IPS-NIHi11 (cell line): ENCODE data around the gene CLASRP.
"Not testable (repeated sequence)": the region's sequence is repeated elsewhere in the genome, so short reads cannot be mapped to it uniquely, and the experiment has no call there.

ENCODE experiments used
- DNase-seq: peaks from one replicate; pipeline ENCODE4 v3.0.0; 2012; ENCODE audit warnings: mixed read lengths, low spot score

The CLASRP gene

GRCh38 chr19:45038931-45039893, at the start of gene CLASRP:
Gene CLASRP (plus strand): TSS chr19:45039045. CDS start chr19:45040213, 1,168 bp downstream.
- DNase-seq, result peak; percentile 95

DNA sequence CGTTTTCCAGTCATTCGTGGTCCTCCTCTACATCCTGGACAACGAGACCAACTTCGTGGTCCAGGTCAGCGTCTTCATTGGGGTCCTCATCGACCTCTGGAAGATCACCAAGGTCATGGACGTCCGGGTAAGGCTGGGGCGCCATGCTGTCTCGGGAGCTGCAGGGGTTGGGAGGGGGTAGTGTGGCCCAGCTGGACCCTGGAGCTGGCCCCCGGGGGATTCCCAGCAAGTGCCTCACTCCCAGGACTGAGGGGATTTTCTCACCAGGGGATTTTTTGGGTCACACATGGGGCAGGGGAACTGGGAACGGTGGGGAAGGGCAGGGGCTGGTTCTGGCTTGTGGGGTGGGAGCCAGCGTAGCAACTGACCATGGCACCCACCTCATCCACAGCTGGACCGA, 48.4 kb upstream of the CLASRP start:
- DNase-seq, result no peak

- DNase-seq, result no peak
Measured at GRCh38 chr19:44990966-44991365, 47.9 kb upstream of the CLASRP start.

DNA sequence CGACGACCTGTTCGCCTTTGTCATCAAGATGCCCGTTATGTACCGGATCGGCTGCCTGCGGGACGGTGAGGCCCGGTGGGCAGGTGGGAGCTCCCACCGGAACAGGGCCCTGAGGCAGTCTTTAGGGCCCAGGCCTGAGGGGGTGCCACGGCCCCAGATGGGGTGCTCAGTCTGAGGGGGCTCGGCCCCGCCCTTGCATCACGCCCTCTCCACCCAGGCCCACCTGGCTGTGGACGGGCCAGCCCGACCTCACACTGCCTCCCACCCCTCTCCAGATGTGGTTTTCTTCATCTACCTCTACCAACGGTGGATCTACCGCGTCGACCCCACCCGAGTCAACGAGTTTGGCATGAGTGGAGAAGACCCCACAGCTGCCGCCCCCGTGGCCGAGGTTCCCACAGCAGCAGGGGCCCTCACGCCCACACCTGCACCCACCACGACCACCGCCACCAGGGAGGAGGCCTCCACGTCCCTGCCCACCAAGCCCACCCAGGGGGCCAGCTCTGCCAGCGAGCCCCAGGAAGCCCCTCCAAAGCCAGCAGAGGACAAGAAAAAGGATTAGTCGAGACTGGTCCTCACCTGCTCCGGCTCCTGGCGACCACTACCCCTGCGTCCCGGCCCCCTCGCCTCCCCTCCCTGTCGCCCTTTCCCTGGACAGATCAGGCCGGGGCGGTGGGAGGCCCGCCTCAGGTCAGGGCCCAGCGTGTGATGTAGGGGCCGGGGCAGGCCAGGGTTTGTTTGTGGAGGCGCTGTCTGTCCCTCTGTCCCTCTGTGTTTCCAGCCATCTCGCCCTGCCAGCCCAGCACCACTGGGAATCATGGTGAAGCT, 46.3 kb upstream of the CLASRP start:
- no peak for DNase-seq

DNA sequence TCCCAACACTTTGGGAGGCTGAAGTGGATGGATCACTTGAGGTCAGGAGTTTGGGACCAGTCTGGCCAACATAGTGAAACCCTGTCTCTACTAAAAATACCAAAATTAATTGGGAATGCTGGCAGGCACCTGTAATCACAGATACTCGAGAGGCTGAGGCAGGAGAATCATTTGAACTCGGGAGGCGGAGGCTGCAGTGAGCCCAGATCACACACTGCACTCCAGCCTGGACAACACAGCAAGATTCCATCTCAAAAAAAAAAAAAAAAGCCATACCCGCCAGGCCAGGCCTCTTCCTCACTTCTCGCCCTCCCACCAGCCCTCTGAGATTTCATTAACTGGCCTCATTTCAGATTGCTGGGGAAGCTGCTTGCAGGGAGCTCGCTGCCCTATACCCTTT, 45.3 kb upstream of the CLASRP start:
- no peak for DNase-seq

DNA sequence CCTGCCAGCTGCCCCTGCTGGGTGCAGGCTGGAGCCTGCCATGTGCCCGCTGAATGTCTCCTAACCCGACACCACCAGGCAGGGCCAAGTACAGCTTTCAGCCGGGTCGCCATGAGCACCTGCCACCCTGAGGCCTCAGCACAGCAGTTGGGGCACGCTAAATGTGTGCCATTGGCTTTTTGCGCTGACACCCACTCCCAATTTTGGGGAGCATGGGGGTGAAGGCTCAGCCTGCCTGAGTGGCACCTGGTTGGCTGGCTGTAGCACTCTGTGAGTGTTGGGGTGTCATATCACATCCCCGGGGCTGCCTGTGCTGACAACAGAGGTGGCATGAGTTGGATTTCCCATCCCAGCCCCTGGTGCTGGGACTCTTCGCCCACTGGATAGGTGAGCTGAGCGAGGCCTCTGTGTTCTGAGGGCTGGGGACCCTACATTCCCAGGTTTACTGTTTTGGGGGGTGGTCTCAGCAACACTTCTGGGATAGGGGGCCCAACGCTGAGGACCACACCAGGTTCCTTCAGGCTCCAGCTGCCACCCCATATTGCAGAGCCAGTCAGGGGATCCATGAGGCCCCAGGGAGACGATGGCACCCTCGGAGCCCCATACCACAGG, 44.8 kb upstream of the CLASRP start:
- DNase-seq, result no peak

GRCh38 chr19:44998025-44998424, 40.8 kb upstream of the CLASRP start:
- DNase-seq, result no peak

GRCh38 chr19:44999131-44999925, 39.5 kb upstream of the CLASRP start:
- not testable (repeated sequence) for DNase-seq

DNA sequence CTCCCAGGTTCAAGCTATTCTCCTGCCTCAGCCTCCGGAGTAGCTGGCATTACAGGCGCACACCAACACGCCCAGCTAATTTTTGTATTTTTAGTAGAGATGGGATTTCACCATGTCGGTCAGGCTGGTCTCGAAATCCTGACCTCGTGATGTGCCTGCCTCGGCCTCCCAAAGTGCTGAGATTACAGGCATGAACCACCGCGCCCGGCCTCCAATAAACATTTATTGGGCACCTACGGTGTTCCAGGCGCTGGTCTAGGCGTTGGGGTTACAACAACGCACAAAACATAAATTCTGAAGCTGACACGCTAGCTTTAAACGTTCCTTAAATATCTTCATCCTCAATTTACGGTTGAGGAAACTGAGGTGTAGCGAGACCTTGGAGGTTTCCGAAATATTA, 38.2 kb upstream of the CLASRP start:
- DNase-seq, result not testable (repeated sequence)

- DNase-seq, result peak; percentile 99
Measured at GRCh38 chr19:45001087-45001739, 37.6 kb upstream of the CLASRP start, which contains the start of gene RELB. Gene RELB (plus strand): TSS chr19:45001464. CDS start chr19:45001580, 116 bp downstream.

DNA sequence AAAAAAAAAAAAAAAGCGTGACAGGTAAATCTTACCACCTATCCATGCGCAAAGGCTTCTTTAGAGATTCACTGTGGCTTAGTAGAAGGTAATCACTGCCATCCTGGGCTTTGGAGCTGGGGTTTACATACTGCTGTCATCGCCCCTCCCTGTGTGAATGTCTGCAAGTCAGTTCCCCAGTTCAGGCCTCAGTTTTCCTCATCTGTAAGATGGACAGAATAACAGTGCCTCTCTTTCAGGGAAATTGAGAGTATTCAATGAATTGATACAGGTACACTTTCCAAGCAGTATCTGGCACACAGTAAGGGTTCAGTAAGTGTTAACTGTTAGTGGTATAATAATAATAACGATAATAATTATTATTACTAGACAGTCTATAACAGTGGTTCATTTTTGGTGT, 35.4 kb upstream of the CLASRP start:
- no peak for DNase-seq

- no peak for DNase-seq
Measured at GRCh38 chr19:45005787-45006186, 33.1 kb upstream of the CLASRP start.

GRCh38 chr19:45008552-45008951, 30.3 kb upstream of the CLASRP start:
- peak; percentile 14 for DNase-seq

GRCh38 chr19:45009625-45010255, 29.1 kb upstream of the CLASRP start:
- no peak for DNase-seq

DNA sequence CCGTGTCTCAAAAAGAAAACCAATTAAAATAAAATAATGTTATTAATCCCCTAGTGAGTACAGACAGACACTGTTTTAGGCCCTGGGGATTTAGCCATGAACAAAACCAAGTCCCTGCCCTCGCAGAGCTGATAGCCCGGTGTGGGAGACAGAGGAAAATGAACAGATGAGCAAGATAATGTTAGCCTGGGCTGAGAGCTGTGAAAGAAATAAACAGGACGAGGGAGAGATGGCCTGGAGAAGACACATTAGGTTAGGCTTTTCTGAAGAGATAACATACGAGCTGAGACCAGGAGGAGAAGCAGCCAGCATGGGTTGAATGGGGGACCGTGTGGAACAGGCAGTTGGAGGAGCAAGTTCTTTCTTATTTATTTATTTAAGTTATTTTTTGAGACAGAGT, 28.5 kb upstream of the CLASRP start:
- DNase-seq, result no peak

GRCh38 chr19:45011959-45012358, 26.9 kb upstream of the CLASRP start:
- no peak for DNase-seq

GRCh38 chr19:45016388-45017314, 22.2 kb upstream of the CLASRP start:
- peak; percentile 81 for DNase-seq

- no peak for DNase-seq
Measured at GRCh38 chr19:45019187-45019586, 19.7 kb upstream of the CLASRP start.

- DNase-seq, result no peak
Measured at GRCh38 chr19:45020071-45020470, 18.8 kb upstream of the CLASRP start.
